Measurements from ENCODE around the gene MSRB1. TPM values are rescaled to one million over a fixed set of nuclear protein-coding genes. Genes with fewer than 3 reads are reported as not detected.

MSRB1 gene
- total RNA-seq, 1 experiment from 2014 or later: 25.7 TPM

GRCh38 chr16:1938316-1938715 is 4.7 kb downstream of the MSRB1 start:
- Histone ChIP-seq H3K9me2 (replicated peaks; ENCODE audit: low read length) (no peaks in the 10 kb centered on the region), H3K27ac (ENCODE audit: low read length) (no peak overlapping the region), H3K27me3 (ENCODE audit: low read length) (no peaks in the 10 kb centered on the region), H3K36me3 (ENCODE audit: low read depth, low read length) (no peaks in the 10 kb centered on the region), H3K9ac (ENCODE audit: low read length) (no peak overlapping the region), H3K4me2 (ENCODE audit: low read length) (no peak overlapping the region), H3K9me3 (ENCODE audit: low read length) (no peaks in the 10 kb centered on the region), H2AFZ (ENCODE audit: low read length) (no peak overlapping the region), H3K4me3 (ENCODE audit: low read length) (no peak overlapping the region), H3F3A (ENCODE audit: low read length, unreplicated experiment) (no peaks in the 10 kb centered on the region), H3K79me2 (ENCODE audit: low read length) (peaks cover 6% of the 10 kb centered on the region; the same call in 1 of the 2 replicates), H4K20me1 (ENCODE audit: low read length) (no peaks in the 10 kb centered on the region), H3K4me1 (ENCODE audit: insufficient read depth, low read length) (peaks cover 19% of the 10 kb centered on the region)
- no peak for TF ChIP-seq EZH2phosphoT487 (IDR thresholded peaks at IDR 0.05; ENCODE audit: borderline replicate concordance, low read length)
- TF ChIP-seq EZH2 (IDR thresholded peaks at IDR 0.05; ENCODE audit: low read length, unreplicated experiment): no peak
- no peak for TF ChIP-seq CTCF (conservative IDR thresholded peaks at IDR 0.05; ENCODE audit: low read depth, low read length)
- no peak for DNase-seq
- CTCF ChIA-PET: no interaction called here
- POLR2A ChIA-PET (ENCODE audit: unreplicated experiment): no interaction called here
- BruUV-seq (replicated peaks): no TSS peak
- no peak for ATAC-seq
- intact Hi-C loops (cut with micrococcal nuclease): no loop called here

GRCh38 chr16:1936945-1937479 is 6.0 kb downstream of the MSRB1 start:
- no peaks in the 10 kb centered on the region for H3K9me2 ChIP-seq (replicated peaks; ENCODE audit: low read length)
- no peak overlapping the region for H3K4me2 ChIP-seq (ENCODE audit: low read length)
- no peak overlapping the region for H3K9ac ChIP-seq (ENCODE audit: low read length)
- H3K36me3 ChIP-seq (ENCODE audit: low read depth, low read length): no peaks in the 10 kb centered on the region
- CTCF ChIA-PET: no interaction called here
- no peak for TF ChIP-seq EZH2phosphoT487 (IDR thresholded peaks at IDR 0.05; ENCODE audit: borderline replicate concordance, low read length)
- no peak for TF ChIP-seq EZH2 (IDR thresholded peaks at IDR 0.05; ENCODE audit: low read length, unreplicated experiment)
- no peak for TF ChIP-seq CTCF (conservative IDR thresholded peaks at IDR 0.05; ENCODE audit: low read depth, low read length)
- DNase-seq: no peak
- no peaks in the 10 kb centered on the region for H3K9me3 ChIP-seq (ENCODE audit: low read length)
- no peak for ATAC-seq
- no peak overlapping the region for H3K27ac ChIP-seq (ENCODE audit: low read length)
- no peaks in the 10 kb centered on the region for H4K20me1 ChIP-seq (ENCODE audit: low read length)
- POLR2A ChIA-PET (ENCODE audit: unreplicated experiment): no interaction called here
- H2AFZ ChIP-seq (ENCODE audit: low read length): no peak overlapping the region
- peaks cover 14% of the 10 kb centered on the region for H3K4me1 ChIP-seq (ENCODE audit: insufficient read depth, low read length)
- no peaks in the 10 kb centered on the region for H3K27me3 ChIP-seq (ENCODE audit: low read length)
- no peaks in the 10 kb centered on the region for H3K79me2 ChIP-seq (ENCODE audit: low read length)
- no peak overlapping the region for H3K4me3 ChIP-seq (ENCODE audit: low read length)
- H3F3A ChIP-seq (ENCODE audit: low read length, unreplicated experiment): no peaks in the 10 kb centered on the region
- BruUV-seq (replicated peaks): no TSS peak
- intact Hi-C loops (cut with micrococcal nuclease): no loop called here

- ATAC-seq (no peak), DNase-seq (no peak)
- H3F3A ChIP-seq (ENCODE audit: low read length, unreplicated experiment): no peaks in the 10 kb centered on the region
- no peaks in the 10 kb centered on the region for H3K79me2 ChIP-seq (ENCODE audit: low read length)
- H3K27ac ChIP-seq (ENCODE audit: low read length): no peak overlapping the region
- H3K36me3 ChIP-seq (ENCODE audit: low read depth, low read length): no peaks in the 10 kb centered on the region
- H3K9me2 ChIP-seq (replicated peaks; ENCODE audit: low read length): no peaks in the 10 kb centered on the region
- BruUV-seq (replicated peaks): no TSS peak
- ChIA-PET POLR2A (ENCODE audit: unreplicated experiment) (no interaction called here), CTCF (no interaction called here)
- H3K9ac ChIP-seq (ENCODE audit: low read length): no peak overlapping the region
- no peaks in the 10 kb centered on the region for H3K9me3 ChIP-seq (ENCODE audit: low read length)
- no peak overlapping the region for H3K4me3 ChIP-seq (ENCODE audit: low read length)
- peaks cover 8% of the 10 kb centered on the region for H3K4me1 ChIP-seq (ENCODE audit: insufficient read depth, low read length)
- intact Hi-C loops (cut with micrococcal nuclease): no loop called here
- H3K27me3 ChIP-seq (ENCODE audit: low read length): no peaks in the 10 kb centered on the region
- H3K4me2 ChIP-seq (ENCODE audit: low read length): no peak overlapping the region
- no peak for TF ChIP-seq EZH2phosphoT487 (IDR thresholded peaks at IDR 0.05; ENCODE audit: borderline replicate concordance, low read length)
- TF ChIP-seq CTCF (conservative IDR thresholded peaks at IDR 0.05; ENCODE audit: low read depth, low read length): no peak
- H2AFZ ChIP-seq (ENCODE audit: low read length): no peak overlapping the region
- H4K20me1 ChIP-seq (ENCODE audit: low read length): no peaks in the 10 kb centered on the region
Observed at GRCh38 chr16:1933097-1933661, 9.8 kb downstream of the MSRB1 start.

Data from PC-3 (cell line).